ENCODE results near the gene ELAVL1. TPM values are rescaled to one million over a fixed set of nuclear protein-coding genes. Genes with fewer than 3 reads are reported as not detected.

ELAVL1 gene
- total and polyA plus RNA-seq, 9 of the 15 experiments (the other 6 are each of a cell fraction or from before 2014, with no cell fraction given): 4.3 to 172 (median 69.2) TPM

DNA sequence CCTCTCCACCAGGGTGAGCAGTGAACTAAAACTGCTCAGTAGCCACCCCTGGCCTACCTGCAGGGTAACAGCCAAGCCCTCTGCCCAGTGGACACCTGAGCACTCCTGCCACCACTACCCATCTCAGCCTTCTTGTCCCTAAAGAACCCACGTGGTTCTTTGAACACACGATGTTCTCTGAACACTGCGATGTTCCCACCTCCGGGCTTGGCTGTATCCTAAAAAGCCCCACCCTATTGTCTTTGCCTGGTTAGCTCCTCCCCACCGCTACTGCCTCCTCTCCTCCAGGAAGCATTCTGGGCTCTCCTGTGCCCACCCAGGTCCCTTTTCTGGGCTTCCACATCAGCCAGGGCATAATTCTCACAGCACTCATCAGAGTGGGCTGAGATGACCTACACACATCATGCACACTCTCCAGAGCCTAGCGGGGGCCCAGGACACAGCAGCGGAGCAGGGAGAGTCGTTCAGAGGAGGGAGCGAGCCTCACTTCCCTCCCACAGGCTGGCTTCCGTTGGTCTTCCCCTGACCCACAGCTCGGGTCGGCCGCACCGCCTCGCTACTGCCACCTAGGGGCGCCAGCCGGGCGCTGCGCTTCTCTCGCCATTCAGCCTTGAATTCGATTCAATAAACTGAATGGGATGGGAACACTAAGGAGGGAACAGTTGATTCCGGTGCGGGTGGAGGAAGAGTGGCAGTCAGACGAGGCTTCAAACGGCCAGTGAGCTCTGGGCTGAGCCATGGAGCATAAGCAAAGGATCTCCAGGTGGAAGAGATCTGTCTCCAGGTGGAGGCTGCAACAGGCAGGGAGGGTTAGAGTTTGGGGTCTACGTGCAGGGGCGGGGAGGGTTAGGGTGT, 3.2 kb downstream of the ELAVL1 start (continued):
- TF ChIP-seq, protein P1, sequence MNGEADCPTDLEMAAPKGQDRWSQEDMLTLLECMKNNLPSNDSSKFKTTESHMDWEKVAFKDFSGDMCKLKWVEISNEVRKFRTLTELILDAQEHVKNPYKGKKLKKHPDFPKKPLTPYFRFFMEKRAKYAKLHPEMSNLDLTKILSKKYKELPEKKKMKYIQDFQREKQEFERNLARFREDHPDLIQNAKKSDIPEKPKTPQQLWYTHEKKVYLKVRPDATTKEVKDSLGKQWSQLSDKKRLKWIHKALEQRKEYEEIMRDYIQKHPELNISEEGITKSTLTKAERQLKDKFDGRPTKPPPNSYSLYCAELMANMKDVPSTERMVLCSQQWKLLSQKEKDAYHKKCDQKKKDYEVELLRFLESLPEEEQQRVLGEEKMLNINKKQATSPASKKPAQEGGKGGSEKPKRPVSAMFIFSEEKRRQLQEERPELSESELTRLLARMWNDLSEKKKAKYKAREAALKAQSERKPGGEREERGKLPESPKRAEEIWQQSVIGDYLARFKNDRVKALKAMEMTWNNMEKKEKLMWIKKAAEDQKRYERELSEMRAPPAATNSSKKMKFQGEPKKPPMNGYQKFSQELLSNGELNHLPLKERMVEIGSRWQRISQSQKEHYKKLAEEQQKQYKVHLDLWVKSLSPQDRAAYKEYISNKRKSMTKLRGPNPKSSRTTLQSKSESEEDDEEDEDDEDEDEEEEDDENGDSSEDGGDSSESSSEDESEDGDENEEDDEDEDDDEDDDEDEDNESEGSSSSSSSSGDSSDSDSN (IDR thresholded peaks at IDR 0.05; ENCODE audit: borderline replicate concordance in 1 of 2, low read depth in 2 of 2, low read length in 2 of 2): peak in 1 of 2 experiments; percentile 89; a peak in 1 of 4 replicates
- TF ChIP-seq, protein P2, sequence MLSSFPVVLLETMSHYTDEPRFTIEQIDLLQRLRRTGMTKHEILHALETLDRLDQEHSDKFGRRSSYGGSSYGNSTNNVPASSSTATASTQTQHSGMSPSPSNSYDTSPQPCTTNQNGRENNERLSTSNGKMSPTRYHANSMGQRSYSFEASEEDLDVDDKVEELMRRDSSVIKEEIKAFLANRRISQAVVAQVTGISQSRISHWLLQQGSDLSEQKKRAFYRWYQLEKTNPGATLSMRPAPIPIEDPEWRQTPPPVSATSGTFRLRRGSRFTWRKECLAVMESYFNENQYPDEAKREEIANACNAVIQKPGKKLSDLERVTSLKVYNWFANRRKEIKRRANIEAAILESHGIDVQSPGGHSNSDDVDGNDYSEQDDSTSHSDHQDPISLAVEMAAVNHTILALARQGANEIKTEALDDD (IDR thresholded peaks at IDR 0.05): no peak
- TF ChIP-seq, protein P3, sequence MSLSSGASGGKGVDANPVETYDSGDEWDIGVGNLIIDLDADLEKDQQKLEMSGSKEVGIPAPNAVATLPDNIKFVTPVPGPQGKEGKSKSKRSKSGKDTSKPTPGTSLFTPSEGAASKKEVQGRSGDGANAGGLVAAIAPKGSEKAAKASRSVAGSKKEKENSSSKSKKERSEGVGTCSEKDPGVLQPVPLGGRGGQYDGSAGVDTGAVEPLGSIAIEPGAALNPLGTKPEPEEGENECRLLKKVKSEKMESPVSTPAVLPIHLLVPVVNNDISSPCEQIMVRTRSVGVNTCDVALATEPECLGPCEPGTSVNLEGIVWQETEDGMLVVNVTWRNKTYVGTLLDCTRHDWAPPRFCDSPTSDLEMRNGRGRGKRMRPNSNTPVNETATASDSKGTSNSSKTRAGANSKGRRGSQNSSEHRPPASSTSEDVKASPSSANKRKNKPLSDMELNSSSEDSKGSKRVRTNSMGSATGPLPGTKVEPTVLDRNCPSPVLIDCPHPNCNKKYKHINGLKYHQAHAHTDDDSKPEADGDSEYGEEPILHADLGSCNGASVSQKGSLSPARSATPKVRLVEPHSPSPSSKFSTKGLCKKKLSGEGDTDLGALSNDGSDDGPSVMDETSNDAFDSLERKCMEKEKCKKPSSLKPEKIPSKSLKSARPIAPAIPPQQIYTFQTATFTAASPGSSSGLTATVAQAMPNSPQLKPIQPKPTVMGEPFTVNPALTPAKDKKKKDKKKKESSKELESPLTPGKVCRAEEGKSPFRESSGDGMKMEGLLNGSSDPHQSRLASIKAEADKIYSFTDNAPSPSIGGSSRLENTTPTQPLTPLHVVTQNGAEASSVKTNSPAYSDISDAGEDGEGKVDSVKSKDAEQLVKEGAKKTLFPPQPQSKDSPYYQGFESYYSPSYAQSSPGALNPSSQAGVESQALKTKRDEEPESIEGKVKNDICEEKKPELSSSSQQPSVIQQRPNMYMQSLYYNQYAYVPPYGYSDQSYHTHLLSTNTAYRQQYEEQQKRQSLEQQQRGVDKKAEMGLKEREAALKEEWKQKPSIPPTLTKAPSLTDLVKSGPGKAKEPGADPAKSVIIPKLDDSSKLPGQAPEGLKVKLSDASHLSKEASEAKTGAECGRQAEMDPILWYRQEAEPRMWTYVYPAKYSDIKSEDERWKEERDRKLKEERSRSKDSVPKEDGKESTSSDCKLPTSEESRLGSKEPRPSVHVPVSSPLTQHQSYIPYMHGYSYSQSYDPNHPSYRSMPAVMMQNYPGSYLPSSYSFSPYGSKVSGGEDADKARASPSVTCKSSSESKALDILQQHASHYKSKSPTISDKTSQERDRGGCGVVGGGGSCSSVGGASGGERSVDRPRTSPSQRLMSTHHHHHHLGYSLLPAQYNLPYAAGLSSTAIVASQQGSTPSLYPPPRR (CRISPR knock-in tag; IDR thresholded peaks at IDR 0.05; ENCODE audit: borderline replicate concordance): no peak
- TF ChIP-seq SP1 (CRISPR knock-in tag; IDR thresholded peaks at IDR 0.05): 0 out of 2 replicates have a peak, but pooled peaks have one; percentile 73
- no peak for TF ChIP-seq FOSL1 (tag; conservative IDR thresholded peaks at IDR 0.05)
- TF ChIP-seq CC2D1A (IDR thresholded peaks at IDR 0.05): 0 out of 2 replicates have a peak, but pooled peaks have one; percentile 19
- TF ChIP-seq SIRT6 (IDR thresholded peaks at IDR 0.05; ENCODE audit: low read depth, low read length): no peak
- no peak for TF ChIP-seq STAG1 (CRISPR knock-in tag; IDR thresholded peaks at IDR 0.05; ENCODE audit: borderline replicate concordance)
- no peak for TF ChIP-seq ZNF133 (CRISPR knock-in tag; IDR thresholded peaks at IDR 0.05)
- TF ChIP-seq ZNF184 (CRISPR knock-in tag; IDR thresholded peaks at IDR 0.05): no peak
- TF ChIP-seq NR2C2 (CRISPR knock-in tag; IDR thresholded peaks at IDR 0.05): no peak
- peak; percentile 69 for TF ChIP-seq NR2C2 (tag; IDR thresholded peaks at IDR 0.05)
- TF ChIP-seq, protein P4, sequence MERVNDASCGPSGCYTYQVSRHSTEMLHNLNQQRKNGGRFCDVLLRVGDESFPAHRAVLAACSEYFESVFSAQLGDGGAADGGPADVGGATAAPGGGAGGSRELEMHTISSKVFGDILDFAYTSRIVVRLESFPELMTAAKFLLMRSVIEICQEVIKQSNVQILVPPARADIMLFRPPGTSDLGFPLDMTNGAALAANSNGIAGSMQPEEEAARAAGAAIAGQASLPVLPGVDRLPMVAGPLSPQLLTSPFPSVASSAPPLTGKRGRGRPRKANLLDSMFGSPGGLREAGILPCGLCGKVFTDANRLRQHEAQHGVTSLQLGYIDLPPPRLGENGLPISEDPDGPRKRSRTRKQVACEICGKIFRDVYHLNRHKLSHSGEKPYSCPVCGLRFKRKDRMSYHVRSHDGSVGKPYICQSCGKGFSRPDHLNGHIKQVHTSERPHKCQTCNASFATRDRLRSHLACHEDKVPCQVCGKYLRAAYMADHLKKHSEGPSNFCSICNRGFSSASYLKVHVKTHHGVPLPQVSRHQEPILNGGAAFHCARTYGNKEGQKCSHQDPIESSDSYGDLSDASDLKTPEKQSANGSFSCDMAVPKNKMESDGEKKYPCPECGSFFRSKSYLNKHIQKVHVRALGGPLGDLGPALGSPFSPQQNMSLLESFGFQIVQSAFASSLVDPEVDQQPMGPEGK (CRISPR knock-in tag; IDR thresholded peaks at IDR 0.05; ENCODE audit: borderline replicate concordance): no peak
- TF ChIP-seq TCF7L2 (IDR thresholded peaks at IDR 0.05; ENCODE audit: low read depth, low read length): no peak
- no peak for TF ChIP-seq PHB2 (IDR thresholded peaks at IDR 0.05; ENCODE audit: low read depth)
- TF ChIP-seq BRD9 (IDR thresholded peaks at IDR 0.05; ENCODE audit: low read depth, partially characterized antibody): no peak
- TF ChIP-seq ZNF124 (CRISPR knock-in tag; IDR thresholded peaks at IDR 0.05): no peak
- no peak for TF ChIP-seq CHD2 (IDR thresholded peaks at IDR 0.05; ENCODE audit: low read depth, low read length)
